ENCODE data around the gene MOGAT1. TPM values are rescaled to one million over a fixed set of nuclear protein-coding genes. Genes with fewer than 3 reads are reported as not detected.
"Not testable (repeated sequence)": the region's sequence is repeated elsewhere in the genome, so short reads cannot be mapped to it uniquely, and the experiment has no call there.

The MOGAT1 gene
- polyA plus RNA-seq, 3 donors = 0.11 TPM; not detected in 2

- Histone ChIP-seq H3K9me3 (replicated peaks in 1 of 2; ENCODE audit: control insufficient read depth in 1 of 2, insufficient read depth in 1 of 2, low read length in 2 of 2) (no peaks in the 10 kb centered on the region), H3K4me2 (replicated peaks; ENCODE audit: extremely low read depth, low read length, poor library complexity, severe bottlenecking) (no peak overlapping the region), H3K4me1 (ENCODE audit: control insufficient read depth in 1 of 2, insufficient read depth in 2 of 2, low read length in 2 of 2) (peaks cover 0 to 6% of the 10 kb centered on the region in 2 donors), H3K27me3 (ENCODE audit: control insufficient read depth in 2 of 2, insufficient read depth in 2 of 2, low read length in 2 of 2) (no peaks in the 10 kb centered on the region), H3K4me3 (replicated peaks in 1 of 3; ENCODE audit: low read depth in 2 of 3, low read length in 3 of 3) (no peak overlapping the region), H4K20me1 (ENCODE audit: insufficient read depth, low read length) (no peaks in the 10 kb centered on the region), H3K36me3 (replicated peaks in 1 of 2; ENCODE audit: control insufficient read depth in 1 of 2, insufficient read depth in 2 of 2, low read length in 2 of 2) (no peaks in the 10 kb centered on the region), H2AFZ (ENCODE audit: insufficient read depth, low read depth, low read length, poor library complexity, severe bottlenecking) (no peak overlapping the region), H3K79me2 (ENCODE audit: insufficient read depth, low read length) (no peaks in the 10 kb centered on the region), H3K27ac (ENCODE audit: low read depth in 1 of 2, low read length in 2 of 2) (no peak overlapping the region), H3K9ac (ENCODE audit: insufficient read depth, low read length, poor library complexity, severe bottlenecking) (no peak overlapping the region)
- Mint-ChIP-seq H3K27ac (no peak overlapping the region), H3K9me3 (peaks cover 0 to 2% (median 0%) of the 10 kb centered on the region in 7 donors), H3K27me3 (ENCODE audit: low read depth in 3 of 3) (no peaks in the 10 kb centered on the region), H3K4me1 (peaks cover 17% of the 10 kb centered on the region), H3K36me3 (peaks cover 3 to 5% of the 10 kb centered on the region in 2 donors), H3K4me3 (no peak overlapping the region)
- intact Hi-C loops (cut with micrococcal nuclease) = loop anchor here in 1 of 2 donors (5.0 kb wide), 2 partner anchors 212 to 247 kb away; no protein-coding TSS in a partner anchor
- WGBS (ENCODE audit: insufficient coverage) = no CpG with 5 or more reads among the region's 10 CpGs
- TF ChIP-seq CTCF (IDR thresholded peaks at IDR 0.05) = peak; percentile 100
- DNase-seq = peak; percentile 79 to 86 (median 86)
Observed at GRCh38 chr2:222690564-222691200, 19.2 kb downstream of the MOGAT1 start.

GRCh38 chr2:222693413-222693812 lies 22.0 kb downstream of the MOGAT1 start:
- peaks cover 17% of the 10 kb centered on the region for H3K4me1 Mint-ChIP-seq
- H3K27me3 Mint-ChIP-seq (ENCODE audit: low read depth in 3 of 3); DNase-seq; H3K9me3 Mint-ChIP-seq; H3K27me3 ChIP-seq (ENCODE audit: control insufficient read depth in 2 of 2, insufficient read depth in 2 of 2, low read length in 2 of 2); H3K4me3 Mint-ChIP-seq; H3K4me1 ChIP-seq (ENCODE audit: control insufficient read depth in 1 of 2, insufficient read depth in 2 of 2, low read length in 2 of 2); H3K4me3 ChIP-seq (replicated peaks in 1 of 3; ENCODE audit: low read depth in 2 of 3, low read length in 3 of 3); H4K20me1 ChIP-seq (ENCODE audit: insufficient read depth, low read length); H2AFZ ChIP-seq (ENCODE audit: insufficient read depth, low read depth, low read length, poor library complexity, severe bottlenecking); H3K9me3 ChIP-seq (replicated peaks in 1 of 2; ENCODE audit: control insufficient read depth in 1 of 2, insufficient read depth in 1 of 2, low read length in 2 of 2); H3K79me2 ChIP-seq (ENCODE audit: insufficient read depth, low read length); H3K4me2 ChIP-seq (replicated peaks; ENCODE audit: extremely low read depth, low read length, poor library complexity, severe bottlenecking); H3K9ac ChIP-seq (ENCODE audit: insufficient read depth, low read length, poor library complexity, severe bottlenecking); H3K36me3 ChIP-seq (replicated peaks in 1 of 2; ENCODE audit: control insufficient read depth in 1 of 2, insufficient read depth in 2 of 2, low read length in 2 of 2); H3K27ac ChIP-seq (ENCODE audit: low read depth in 1 of 2, low read length in 2 of 2); H3K36me3 Mint-ChIP-seq: not testable (repeated sequence)
- H3K27ac Mint-ChIP-seq = peak overlapping the region in 1 of 7 donors; percentile 11
- intact Hi-C loops (cut with micrococcal nuclease) = loop anchor here in 1 of 2 donors (5.0 kb wide), 2 partner anchors 209 to 244 kb away; no protein-coding TSS in a partner anchor
- no CpG with 5 or more reads among the region's 5 CpGs for WGBS (ENCODE audit: insufficient coverage)
